H9 (cell line): ENCODE data around the gene CAGE1. TPM values are rescaled to one million over a fixed set of nuclear protein-coding genes. Genes with fewer than 3 reads are reported as not detected.

Source experiments
- DNase-seq: peaks from one replicate; pipeline ENCODE4 v3.0.0-alpha.2; 2017
- H2AFZ ChIP-seq: one replicate; pipeline ENCODE4 v1.6.1; 2013; ENCODE audit warnings: mild to moderate bottlenecking, low read length, control low read depth, moderate library complexity
- H2AK5ac ChIP-seq: 2 replicates; pipeline ENCODE4 v1.6.1; 2013; ENCODE audit warnings: low read length, control low read depth, mixed read lengths; ENCODE audit not compliant: insufficient read length
- H2BK120ac ChIP-seq: one replicate; pipeline ENCODE4 v1.6.1; 2013; ENCODE audit warnings: low read depth, mild to moderate bottlenecking, low read length, control low read depth, inconsistent platforms; ENCODE audit not compliant: poor library complexity, severe bottlenecking
- H2BK12ac ChIP-seq: 2 replicates; pipeline ENCODE4 v1.6.1; 2013; ENCODE audit warnings: low read length, control low read depth, mixed read lengths, low read depth; ENCODE audit not compliant: insufficient read length
- H2BK15ac ChIP-seq: 2 replicates; pipeline ENCODE4 v1.6.1; 2013; ENCODE audit warnings: low read depth, low read length, control low read depth
- H2BK20ac ChIP-seq: one replicate; pipeline ENCODE4 v1.6.1; 2013; ENCODE audit warnings: low read depth, mild to moderate bottlenecking, low read length, control low read depth, inconsistent platforms; ENCODE audit not compliant: poor library complexity, severe bottlenecking
- H2BK5ac ChIP-seq: 2 replicates; pipeline ENCODE4 v1.6.1; 2013; ENCODE audit warnings: low read length, control low read depth, mixed read lengths; ENCODE audit not compliant: insufficient read length
- H3K14ac ChIP-seq: 2 replicates; pipeline ENCODE4 v1.6.1; 2013; ENCODE audit warnings: low read length, control low read depth; ENCODE audit not compliant: insufficient read depth
- H3K18ac ChIP-seq: 2 replicates; pipeline ENCODE4 v1.6.1; 2013; ENCODE audit warnings: low read depth, mild to moderate bottlenecking, mixed read lengths, low read length, control low read depth; ENCODE audit not compliant: insufficient read length
- H3K23ac ChIP-seq: 2 replicates; pipeline ENCODE4 v1.6.1; 2013; ENCODE audit warnings: low read length, control low read depth, mixed read lengths, low read depth; ENCODE audit not compliant: insufficient read length
- H3K23me2 ChIP-seq: 2 replicates; pipeline ENCODE4 v1.6.1; 2013; ENCODE audit warnings: low read depth, mild to moderate bottlenecking, mixed read lengths, low read length, control low read depth; ENCODE audit not compliant: insufficient read length, poor library complexity, severe bottlenecking
- H3K27ac ChIP-seq: 2 replicates; pipeline ENCODE4 v1.5.1; 2013; ENCODE audit warnings: low read length, control low read depth, mixed read lengths, low read depth; ENCODE audit not compliant: insufficient read length
- H3K27me3 ChIP-seq: 2 replicates; pipeline ENCODE4 v1.6.1; 2013; ENCODE audit warnings: low read length, control low read depth, inconsistent platforms; ENCODE audit not compliant: insufficient read depth
- H3K4ac ChIP-seq: 2 replicates; pipeline ENCODE4 v1.6.1; 2013; ENCODE audit warnings: low read depth, mild to moderate bottlenecking, control low read depth, inconsistent platforms, low read length, moderate library complexity
- H3K4me1 ChIP-seq: 2 replicates; pipeline ENCODE4 v1.6.1; 2013; ENCODE audit warnings: low read length, control low read depth, inconsistent platforms; ENCODE audit not compliant: insufficient read depth
- H3K4me2 ChIP-seq: 2 replicates; pipeline ENCODE4 v1.6.1; 2013; ENCODE audit warnings: low read length, control low read depth, mixed read lengths; ENCODE audit not compliant: insufficient read length, insufficient read depth
- H3K56ac ChIP-seq: 2 replicates; pipeline ENCODE4 v1.6.1; 2013; ENCODE audit warnings: low read depth, mild to moderate bottlenecking, mixed read lengths, low read length, control low read depth; ENCODE audit not compliant: insufficient read length
- H3K79me1 ChIP-seq: 2 replicates; pipeline ENCODE4 v1.6.1; 2013; ENCODE audit warnings: low read depth, mild to moderate bottlenecking, moderate library complexity, low read length, control low read depth, inconsistent platforms; ENCODE audit not compliant: insufficient read depth, poor library complexity, severe bottlenecking
- H3K79me2 ChIP-seq: 2 replicates; pipeline ENCODE4 v1.6.1; 2013; ENCODE audit warnings: low read length, control low read depth, inconsistent platforms; ENCODE audit not compliant: insufficient read depth
- H3K9ac ChIP-seq: 2 replicates; pipeline ENCODE4 v1.6.1; 2013; ENCODE audit warnings: low read length, control low read depth, mixed read lengths; ENCODE audit not compliant: insufficient read length; ENCODE audit errors: extremely low read depth
- H3K9me3 ChIP-seq: one replicate; pipeline ENCODE4 v1.6.1; 2013; ENCODE audit warnings: low read depth, low read length, inconsistent platforms; ENCODE audit not compliant: control insufficient read depth
- H3T11ph ChIP-seq: one replicate; pipeline ENCODE4 v1.6.1; 2013; ENCODE audit warnings: mild to moderate bottlenecking, low read length, control low read depth, inconsistent platforms
- H4K20me1 ChIP-seq: one replicate; pipeline ENCODE4 v1.6.1; 2013; ENCODE audit not compliant: control insufficient read depth, insufficient read length, insufficient read depth
- H4K5ac ChIP-seq: 2 replicates; pipeline ENCODE4 v1.6.1; 2013; ENCODE audit warnings: low read depth, mild to moderate bottlenecking, mixed read lengths, low read length, control low read depth; ENCODE audit not compliant: insufficient read length
- H4K8ac ChIP-seq: replicated peaks from 2 replicates; pipeline ENCODE4 v1.6.1; 2013; ENCODE audit warnings: low read length, control low read depth, mixed read lengths, low read depth; ENCODE audit not compliant: insufficient read length
- H4K91ac ChIP-seq: 2 replicates; pipeline ENCODE4 v1.6.1; 2013; ENCODE audit warnings: low read depth, mild to moderate bottlenecking, moderate library complexity, mixed read lengths, low read length, control low read depth; ENCODE audit not compliant: insufficient read length
- H3K27ac Mint-ChIP-seq, 3 experiments: 2 replicates in 2 of 3; 3 replicates in 1 of 3; pipeline ENCODE4 v1.8.0; 2020 to 2021; ENCODE audit warnings: mixed read lengths in 3 of 3, mild to moderate bottlenecking in 1 of 3, moderate library complexity in 1 of 3
- H3K27me3 Mint-ChIP-seq: 2 replicates; pipeline ENCODE4 v1.8.0; 2021; ENCODE audit warnings: low read depth, mild to moderate bottlenecking, moderate library complexity, mixed read lengths
- H3K36me3 Mint-ChIP-seq, 3 experiments: 2 replicates in 2 of 3; 3 replicates in 1 of 3; pipeline ENCODE4 v1.8.0; 2020 to 2021; ENCODE audit warnings: low read depth in 3 of 3, mixed read lengths in 3 of 3; ENCODE audit not compliant: insufficient read depth in 1 of 3
- H3K4me1 Mint-ChIP-seq, 2 experiments: 2 replicates each; pipeline ENCODE4 v1.8.0; 2020; ENCODE audit warnings: mixed read lengths in 2 of 2
- H3K4me3 Mint-ChIP-seq, 2 experiments: 2 replicates in 1 of 2; 3 replicates in 1 of 2; pipeline ENCODE4 v1.8.0; 2020 to 2021; ENCODE audit warnings: mild to moderate bottlenecking in 2 of 2, mixed read lengths in 2 of 2, moderate library complexity in 1 of 2
- H3K9me3 Mint-ChIP-seq, 2 experiments: 2 replicates in 1 of 2; 3 replicates in 1 of 2; pipeline ENCODE4 v1.8.0; 2020; ENCODE audit warnings: mild to moderate bottlenecking in 2 of 2, mixed read lengths in 2 of 2, moderate library complexity in 1 of 2
- WGBS: extraction: QIAGEN DNeasy Blood & Tissue Kit; methylation state at CpG from one replicate; pipeline ENCODE4 v1.1.7; 2013; ENCODE audit warnings: missing lambda C conversion rate, low lambda C conversion rate, mixed read lengths; ENCODE audit not compliant: insufficient read length; ENCODE audit errors: extremely low coverage; 5-methylcytosine and 5-hydroxymethylcytosine counted together
- total RNA-seq: library from RNA; stranded (reverse); gene quantifications from 2 replicates; pipeline ENCODE4 v1.2.1, GENCODE V29; 2021
- TF ChIP-seq, protein P1 (sequence below): fragments of 200-600 bp; sonication (generic); conservative IDR thresholded peaks from 3 replicates; pipeline ENCODE4 v1.8.0; 2021; ENCODE audit warnings: antibody characterized with exemption, mild to moderate bottlenecking

The CAGE1 gene
- total RNA-seq, 1 experiment from 2014 or later = 0.28 TPM

DNA sequence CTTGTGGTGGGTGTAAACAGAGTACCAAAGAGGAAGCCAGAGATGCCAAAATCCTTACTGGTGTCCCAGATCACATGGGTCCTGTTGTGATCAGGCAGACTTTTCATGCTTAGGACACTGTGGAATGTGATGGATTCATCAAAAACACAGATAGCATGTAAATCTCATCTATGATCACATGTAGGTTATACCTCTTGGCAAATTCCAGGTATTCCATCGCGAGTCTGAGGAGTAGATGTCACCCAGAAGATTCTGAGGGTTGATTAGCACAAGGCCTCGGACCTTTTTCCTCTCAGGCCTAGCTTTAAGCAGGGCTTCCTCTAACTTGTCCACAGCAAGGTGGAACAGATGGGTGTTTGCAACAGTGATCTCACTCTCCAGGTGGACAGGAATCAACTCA, 48.3 kb downstream of the CAGE1 start:
- no peak overlapping the region for H3K56ac ChIP-seq
- H3T11ph ChIP-seq = no peak overlapping the region
- H3K9ac ChIP-seq = no peak overlapping the region
- Mint-ChIP-seq H3K4me3 (no peak overlapping the region), H3K4me1 (peaks cover 4 to 7% of the 10 kb centered on the region in 2 experiments; a peak in 3 of 4 replicates), H3K27ac (no peak overlapping the region; a peak in 1 of 7 replicates), H3K36me3 (no peaks in the 10 kb centered on the region), H3K27me3 (no peaks in the 10 kb centered on the region; the same call in 1 of the 2 replicates), H3K9me3 (no peaks in the 10 kb centered on the region; a peak in 2 of 5 replicates)
- TF ChIP-seq, protein P1, sequence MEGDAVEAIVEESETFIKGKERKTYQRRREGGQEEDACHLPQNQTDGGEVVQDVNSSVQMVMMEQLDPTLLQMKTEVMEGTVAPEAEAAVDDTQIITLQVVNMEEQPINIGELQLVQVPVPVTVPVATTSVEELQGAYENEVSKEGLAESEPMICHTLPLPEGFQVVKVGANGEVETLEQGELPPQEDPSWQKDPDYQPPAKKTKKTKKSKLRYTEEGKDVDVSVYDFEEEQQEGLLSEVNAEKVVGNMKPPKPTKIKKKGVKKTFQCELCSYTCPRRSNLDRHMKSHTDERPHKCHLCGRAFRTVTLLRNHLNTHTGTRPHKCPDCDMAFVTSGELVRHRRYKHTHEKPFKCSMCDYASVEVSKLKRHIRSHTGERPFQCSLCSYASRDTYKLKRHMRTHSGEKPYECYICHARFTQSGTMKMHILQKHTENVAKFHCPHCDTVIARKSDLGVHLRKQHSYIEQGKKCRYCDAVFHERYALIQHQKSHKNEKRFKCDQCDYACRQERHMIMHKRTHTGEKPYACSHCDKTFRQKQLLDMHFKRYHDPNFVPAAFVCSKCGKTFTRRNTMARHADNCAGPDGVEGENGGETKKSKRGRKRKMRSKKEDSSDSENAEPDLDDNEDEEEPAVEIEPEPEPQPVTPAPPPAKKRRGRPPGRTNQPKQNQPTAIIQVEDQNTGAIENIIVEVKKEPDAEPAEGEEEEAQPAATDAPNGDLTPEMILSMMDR = no peak
- no CpG with 5 or more reads among the region's 3 CpGs for WGBS
- H3K14ac ChIP-seq = no peak overlapping the region
- no peaks in the 10 kb centered on the region for H3K79me1 ChIP-seq
- H4K8ac ChIP-seq = no peak overlapping the region
- no peaks in the 10 kb centered on the region for H3K23me2 ChIP-seq
- no peak overlapping the region for H4K5ac ChIP-seq
- H2BK12ac ChIP-seq = no peak overlapping the region
- H4K91ac ChIP-seq = no peak overlapping the region
- no peak overlapping the region for H3K4me2 ChIP-seq
- no peak overlapping the region for H2BK120ac ChIP-seq
- H3K27me3 ChIP-seq = no peaks in the 10 kb centered on the region
- H2AK5ac ChIP-seq = no peak overlapping the region
- no peak overlapping the region for H2BK15ac ChIP-seq
- H3K79me2 ChIP-seq = no peaks in the 10 kb centered on the region
- no peak overlapping the region for H3K4ac ChIP-seq
- no peak overlapping the region for H3K27ac ChIP-seq
- H2BK20ac ChIP-seq = no peak overlapping the region
- no peak overlapping the region for H2BK5ac ChIP-seq
- no peak overlapping the region for H3K23ac ChIP-seq
- H4K20me1 ChIP-seq = no peaks in the 10 kb centered on the region
- H3K9me3 ChIP-seq = no peaks in the 10 kb centered on the region
- no peak overlapping the region for H2AFZ ChIP-seq
- DNase-seq = no peak
- no peaks in the 10 kb centered on the region for H3K4me1 ChIP-seq
- no peak overlapping the region for H3K18ac ChIP-seq
